WERI-Rb-1 (cell line): ENCODE results near the gene NLRP11.

ENCODE experiments used
- DNase-seq: peaks from one replicate; pipeline ENCODE4 v3.0.0-alpha.2; 2020
- H3K27ac ChIP-seq: fragments of 250-450 bp; sonication (Bioruptor Pico); 2 replicates; pipeline ENCODE4 v1.5.1; 2020; ENCODE audit warnings: mild to moderate bottlenecking, moderate library complexity
- H3K27me3 ChIP-seq: fragments of 250-450 bp; sonication (Bioruptor Pico); 2 replicates; pipeline ENCODE4 v1.5.1; 2021; ENCODE audit warnings: mild to moderate bottlenecking, low read depth, moderate library complexity; ENCODE audit not compliant: insufficient read depth, severe bottlenecking
- H3K36me3 ChIP-seq: fragments of 250-450 bp; sonication (Bioruptor Pico); 2 replicates; pipeline ENCODE4 v1.5.1; 2020; ENCODE audit warnings: mild to moderate bottlenecking, moderate library complexity
- H3K4me3 ChIP-seq: 2 replicates; pipeline ENCODE4 v1.5.1; 2011; ENCODE audit warnings: low read depth, mild to moderate bottlenecking, control low read depth, low read length
- H3K9me3 ChIP-seq: fragments of 250-450 bp; sonication (Bioruptor Pico); 2 replicates; pipeline ENCODE4 v1.5.1; 2021; ENCODE audit warnings: mild to moderate bottlenecking, moderate library complexity; ENCODE audit not compliant: severe bottlenecking
- CTCF ChIP-seq: IDR thresholded peaks from 2 replicates; pipeline ENCODE4 v1.5.1; 2011; ENCODE audit warnings: low read depth, mild to moderate bottlenecking, control low read depth, inconsistent platforms, low read length

Gene NLRP11

GRCh38 chr19:55858401-55858800 is 26.6 kb upstream of the NLRP11 start:
- no peak for DNase-seq
- Histone ChIP-seq H3K27me3 (peaks cover 69% of the 10 kb centered on the region), H3K9me3 (peaks cover 2% of the 10 kb centered on the region), H3K4me3 (no peak overlapping the region), H3K36me3 (no peaks in the 10 kb centered on the region), H3K27ac (no peak overlapping the region)
- no peak for TF ChIP-seq CTCF

- DNase-seq, result no peak
- Histone ChIP-seq H3K4me3 (no peak overlapping the region), H3K27ac (no peak overlapping the region), H3K9me3 (peaks cover 2% of the 10 kb centered on the region), H3K36me3 (no peaks in the 10 kb centered on the region), H3K27me3 (peaks cover 65% of the 10 kb centered on the region)
- no peak for TF ChIP-seq CTCF
These were observed 26.2 kb upstream of the NLRP11 start for GRCh38 chr19:55857974-55858373.

- H3K27me3 ChIP-seq, result peaks cover 66% of the 10 kb centered on the region
- no peaks in the 10 kb centered on the region for H3K36me3 ChIP-seq
- TF ChIP-seq CTCF, result no peak
- no peak overlapping the region for H3K4me3 ChIP-seq
- DNase-seq, result no peak
- H3K27ac ChIP-seq, result no peak overlapping the region
- H3K9me3 ChIP-seq, result peaks cover 2% of the 10 kb centered on the region
These were observed 25.4 kb upstream of the NLRP11 start for GRCh38 chr19:55857149-55857548.

GRCh38 chr19:55855160-55855559 is 23.4 kb upstream of the NLRP11 start:
- DNase-seq, result no peak
- Histone ChIP-seq H3K27ac (no peak overlapping the region), H3K27me3 (peaks cover 52% of the 10 kb centered on the region), H3K9me3 (peaks cover 2% of the 10 kb centered on the region), H3K4me3 (no peak overlapping the region), H3K36me3 (no peaks in the 10 kb centered on the region)
- no peak for TF ChIP-seq CTCF

GRCh38 chr19:55838906-55839305 is 7.1 kb upstream of the NLRP11 start:
- no peak for TF ChIP-seq CTCF
- no peak overlapping the region for H3K4me3 ChIP-seq
- H3K9me3 ChIP-seq, result peaks cover 6% of the 10 kb centered on the region
- no peak for DNase-seq
- H3K27me3 ChIP-seq, result peaks cover 82% of the 10 kb centered on the region
- no peak overlapping the region for H3K27ac ChIP-seq
- no peaks in the 10 kb centered on the region for H3K36me3 ChIP-seq

- H3K9me3 ChIP-seq, result peaks cover 6% of the 10 kb centered on the region
- TF ChIP-seq CTCF, result no peak
These were observed 6.5 kb upstream of the NLRP11 start for GRCh38 chr19:55838251-55838650.

More at GRCh38 chr19:55838251-55838650, 6.5 kb upstream of the NLRP11 start:
- Histone ChIP-seq H3K36me3 (no peaks in the 10 kb centered on the region), H3K27me3 (peaks cover 82% of the 10 kb centered on the region), H3K4me3 (no peak overlapping the region), H3K27ac (no peak overlapping the region)
- no peak for DNase-seq
